ENCODE results near the gene NSUN5.

The NSUN5 gene

GRCh38 chr7:73308665-73309214 is at the start of gene NSUN5:
Gene NSUN5, minus strand, starts transcription at chr7:73308826. Its CDS starts 36 bp downstream, at chr7:73308790.
- DNase-seq (ENCODE audit: low read depth) = no peak
- peak within 1 kb of the TSS; percentile 62 for H3K4me3 ChIP-seq (ENCODE audit: low read depth, low read length)

- H3K4me3 ChIP-seq (ENCODE audit: low read depth, low read length) = no peak overlapping the region
- DNase-seq (ENCODE audit: low read depth) = no peak
Measured at GRCh38 chr7:73356159-73356558, 47.5 kb upstream of the NSUN5 start.

DNA sequence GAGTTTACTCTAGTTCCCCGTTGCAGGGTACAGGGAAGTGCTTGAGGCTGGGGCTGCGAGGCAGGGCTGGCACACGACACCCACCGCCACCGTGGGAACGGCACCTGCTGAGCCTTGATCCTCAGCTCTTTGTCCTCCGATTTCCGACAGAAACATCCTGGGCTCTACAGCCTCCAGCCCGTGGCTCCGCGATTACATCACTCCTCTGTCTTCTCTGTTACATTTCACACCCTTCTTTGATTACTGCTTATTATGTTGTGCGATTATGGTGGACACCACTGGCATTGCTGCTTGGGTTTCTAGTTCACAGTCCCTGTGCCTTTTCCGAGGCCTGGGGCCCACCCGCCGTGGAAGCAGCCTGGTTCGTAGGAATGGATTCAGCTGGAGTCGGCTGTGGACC is 46.2 kb upstream of the NSUN5 start:
- H3K4me3 ChIP-seq (ENCODE audit: low read depth, low read length) = no peak overlapping the region
- DNase-seq (ENCODE audit: low read depth) = no peak

- DNase-seq (ENCODE audit: low read depth) = no peak
Measured at GRCh38 chr7:73354196-73354595, 45.6 kb upstream of the NSUN5 start.

GRCh38 chr7:73353243-73353642 is 44.6 kb upstream of the NSUN5 start:
- H3K4me3 ChIP-seq (ENCODE audit: low read depth, low read length) = no peak overlapping the region
- DNase-seq (ENCODE audit: low read depth) = no peak

More at GRCh38 chr7:73354196-73354595, 45.6 kb upstream of the NSUN5 start:
- H3K4me3 ChIP-seq (ENCODE audit: low read depth, low read length) = no peak overlapping the region

- H3K4me3 ChIP-seq (ENCODE audit: low read depth, low read length) = no peak overlapping the region
- no peak for DNase-seq (ENCODE audit: low read depth)
Measured at GRCh38 chr7:73352784-73353183, 44.2 kb upstream of the NSUN5 start.

GRCh38 chr7:73351447-73352167 is 43.0 kb upstream of the NSUN5 start:
- no peak for DNase-seq (ENCODE audit: low read depth)
- no peak overlapping the region for H3K4me3 ChIP-seq (ENCODE audit: low read depth, low read length)

DNA sequence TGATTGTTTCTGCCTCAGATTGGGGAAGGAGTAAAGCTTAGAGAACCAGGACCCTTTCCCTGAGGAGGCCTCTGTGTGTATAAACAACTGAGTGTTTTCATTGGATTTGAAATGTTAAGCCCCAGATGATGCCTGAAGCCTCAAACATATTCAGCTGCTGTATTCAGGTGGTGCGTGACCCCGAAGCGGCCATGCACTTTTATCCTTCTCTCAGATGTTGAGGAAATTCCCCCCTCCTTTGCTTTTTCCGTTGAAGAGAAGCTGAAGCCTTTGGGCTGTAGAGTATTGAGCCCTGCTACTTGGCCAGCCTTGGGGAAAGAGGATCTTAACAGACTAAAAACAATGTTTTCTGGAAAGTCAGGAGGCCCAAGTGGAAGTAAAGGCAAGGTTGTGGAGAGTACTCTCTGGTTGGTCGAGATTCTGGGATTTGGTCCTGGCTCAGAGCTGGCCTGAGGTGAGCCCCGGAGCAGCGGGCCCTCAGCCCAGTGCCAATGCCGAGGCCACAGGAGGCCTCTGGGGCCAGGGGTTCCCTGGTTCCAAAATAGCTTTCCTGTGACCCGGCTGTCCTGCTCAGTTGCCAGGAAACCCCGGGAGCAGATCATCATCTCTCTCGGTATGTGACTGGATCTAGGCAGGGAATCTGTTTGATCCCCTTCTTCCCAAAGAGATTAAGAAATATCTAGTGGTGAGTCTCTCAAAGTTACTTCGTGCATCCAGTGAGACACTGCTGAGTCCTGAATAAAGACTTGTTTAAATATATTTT is 41.9 kb upstream of the NSUN5 start:
- H3K4me3 ChIP-seq (ENCODE audit: low read depth, low read length) = no peak overlapping the region
- DNase-seq (ENCODE audit: low read depth) = no peak

GRCh38 chr7:73349763-73350162 is 41.1 kb upstream of the NSUN5 start:
- no peak for DNase-seq (ENCODE audit: low read depth)
- H3K4me3 ChIP-seq (ENCODE audit: low read depth, low read length) = no peak overlapping the region

DNA sequence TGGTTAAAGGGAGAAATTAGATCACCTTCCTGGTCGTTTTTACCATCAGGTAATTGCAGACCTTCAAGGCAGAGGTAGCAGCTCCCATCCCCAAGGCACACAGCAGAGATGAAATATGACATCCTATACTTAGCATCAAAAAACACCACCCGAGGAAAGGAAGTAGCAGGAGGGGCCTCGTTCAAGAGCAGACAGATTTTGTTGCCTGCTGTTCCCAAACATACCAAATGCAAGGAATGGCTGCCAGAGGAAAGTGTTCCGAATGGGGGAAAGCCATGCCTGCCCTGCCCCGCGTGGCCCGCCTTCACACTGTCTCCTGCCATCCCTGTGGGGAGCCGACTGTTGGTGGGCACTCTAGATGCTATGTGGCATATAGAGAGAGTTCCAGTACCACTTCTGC is 37.3 kb upstream of the NSUN5 start:
- no peak for DNase-seq (ENCODE audit: low read depth)
- H3K4me3 ChIP-seq (ENCODE audit: low read depth, low read length) = no peak overlapping the region

DNA sequence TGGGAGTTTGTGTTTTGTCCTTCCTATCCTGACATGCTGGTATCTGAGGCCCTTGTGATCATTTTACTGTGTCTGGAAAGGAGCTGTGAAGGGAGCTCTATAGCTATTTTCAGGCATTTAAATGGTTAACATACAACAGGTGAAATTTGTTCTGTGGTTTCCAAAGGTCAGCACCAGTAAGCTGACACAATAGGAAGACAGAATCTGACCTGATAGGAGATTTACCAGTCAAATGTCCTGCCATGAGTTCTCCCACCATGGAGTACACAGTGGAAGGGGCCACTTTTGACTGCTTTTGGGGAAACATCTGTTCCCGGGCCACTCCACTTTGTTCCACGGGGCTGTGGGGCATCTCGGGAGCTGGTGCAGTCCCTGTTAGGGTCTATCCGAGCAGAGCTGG is 36.9 kb upstream of the NSUN5 start:
- DNase-seq (ENCODE audit: low read depth) = no peak
- no peak overlapping the region for H3K4me3 ChIP-seq (ENCODE audit: low read depth, low read length)

DNA sequence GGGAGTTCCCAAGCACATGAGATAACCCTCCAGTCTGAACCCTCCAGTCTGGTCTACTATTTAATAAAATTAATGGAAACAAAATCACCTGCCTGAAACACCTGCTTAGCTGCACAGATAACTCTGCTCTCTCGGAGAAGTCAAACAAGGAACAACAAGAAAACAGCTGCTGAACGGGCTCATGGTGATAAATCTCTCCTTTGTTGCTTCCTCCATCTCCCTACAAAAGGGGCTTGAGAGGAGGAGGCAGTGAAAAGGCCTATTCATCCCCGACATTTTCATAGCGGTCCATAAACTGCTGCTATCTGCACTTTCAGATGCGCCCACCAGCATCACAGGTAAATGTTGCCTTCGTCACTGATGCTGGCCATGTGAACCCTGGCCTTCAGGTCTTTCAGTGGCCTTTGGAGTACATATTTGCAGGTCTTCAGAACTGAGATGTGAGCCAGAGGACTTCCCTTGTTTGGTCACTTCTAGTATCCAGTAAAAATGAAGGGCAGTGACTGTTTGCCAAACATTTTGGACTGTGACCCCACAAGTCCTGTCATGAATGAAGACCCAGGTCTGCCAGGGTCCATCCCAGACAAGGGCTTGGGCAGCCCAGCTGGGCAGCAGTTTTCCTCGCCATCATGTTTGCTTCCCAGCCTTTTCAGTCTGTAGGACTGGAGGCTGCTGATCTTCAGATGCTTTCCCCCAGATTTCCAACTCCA is 35.2 kb upstream of the NSUN5 start:
- no peak overlapping the region for H3K4me3 ChIP-seq (ENCODE audit: low read depth, low read length)
- DNase-seq (ENCODE audit: low read depth) = no peak

- peak; percentile 23 for DNase-seq (ENCODE audit: low read depth)
- peak overlapping the region; percentile 13 for H3K4me3 ChIP-seq (ENCODE audit: low read depth, low read length)
Measured at GRCh38 chr7:73342645-73343044, 34.0 kb upstream of the NSUN5 start.

DNA sequence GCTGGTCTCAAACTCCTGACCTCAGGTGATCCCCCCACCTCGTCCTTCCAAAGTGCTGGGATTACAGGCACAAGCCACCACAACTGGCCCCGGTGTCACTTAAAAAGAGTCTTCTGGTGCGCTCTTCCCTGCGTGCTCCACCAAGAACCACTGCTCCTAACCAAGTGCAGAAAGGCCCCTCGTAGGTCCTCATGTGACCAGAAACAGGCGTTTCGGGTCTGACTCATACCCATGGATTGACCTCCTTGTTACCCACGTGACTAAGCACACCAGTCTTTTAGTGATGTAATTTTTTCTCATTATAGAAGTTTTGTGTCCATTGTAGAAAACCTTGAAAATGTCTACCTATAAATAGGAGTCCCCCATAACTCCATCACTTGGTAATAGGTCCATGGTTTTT is 33.3 kb upstream of the NSUN5 start:
- DNase-seq (ENCODE audit: low read depth) = peak; percentile 26
- no peak overlapping the region for H3K4me3 ChIP-seq (ENCODE audit: low read depth, low read length)

GRCh38 chr7:73340514-73340913 is 31.9 kb upstream of the NSUN5 start:
- DNase-seq (ENCODE audit: low read depth) = no peak
- no peak overlapping the region for H3K4me3 ChIP-seq (ENCODE audit: low read depth, low read length)

DNA sequence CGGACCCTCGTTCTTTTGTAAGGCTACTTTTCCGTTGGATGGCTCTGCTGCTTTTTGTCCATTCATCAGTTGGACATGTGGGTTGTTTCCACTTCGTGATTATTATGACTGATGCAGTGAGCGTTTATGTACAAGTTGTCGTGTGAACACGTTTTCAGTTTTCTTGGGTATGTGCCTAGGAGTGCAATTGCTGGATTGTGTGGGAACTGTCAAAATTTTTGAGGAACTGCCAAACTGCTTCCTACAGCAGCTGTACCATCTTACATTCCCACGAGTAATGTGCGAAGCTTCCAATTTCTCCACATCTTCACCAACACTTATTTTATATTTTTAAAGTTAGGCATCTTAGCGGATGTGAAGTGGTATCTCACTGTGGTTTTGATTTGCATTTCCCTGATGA is 29.7 kb upstream of the NSUN5 start:
- H3K4me3 ChIP-seq (ENCODE audit: low read depth, low read length) = no peak overlapping the region
- no peak for DNase-seq (ENCODE audit: low read depth)

GRCh38 chr7:73332447-73332846 is 23.8 kb upstream of the NSUN5 start:
- no peak for DNase-seq (ENCODE audit: low read depth)
- no peak overlapping the region for H3K4me3 ChIP-seq (ENCODE audit: low read depth, low read length)

DNA sequence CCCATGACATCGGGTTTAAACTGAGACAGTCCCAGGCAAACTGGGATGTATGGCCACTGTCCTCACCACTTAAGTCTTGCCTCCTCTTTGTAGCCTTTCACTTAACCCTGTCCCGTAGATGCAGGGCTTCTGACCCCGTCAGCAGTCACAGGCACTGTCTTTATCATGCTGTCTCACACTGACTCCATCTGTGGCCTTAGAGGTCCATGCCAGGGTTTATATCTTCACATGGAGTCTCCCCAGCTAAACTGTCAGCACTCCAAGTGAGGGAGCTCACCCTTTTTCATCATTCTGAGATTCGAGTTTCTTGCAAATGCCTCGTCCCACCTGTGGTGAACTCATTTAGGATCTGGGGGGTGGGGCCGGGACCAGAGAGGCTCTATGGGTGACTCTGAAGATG is 22.1 kb upstream of the NSUN5 start:
- no peak overlapping the region for H3K4me3 ChIP-seq (ENCODE audit: low read depth, low read length)
- DNase-seq (ENCODE audit: low read depth) = no peak

DNA sequence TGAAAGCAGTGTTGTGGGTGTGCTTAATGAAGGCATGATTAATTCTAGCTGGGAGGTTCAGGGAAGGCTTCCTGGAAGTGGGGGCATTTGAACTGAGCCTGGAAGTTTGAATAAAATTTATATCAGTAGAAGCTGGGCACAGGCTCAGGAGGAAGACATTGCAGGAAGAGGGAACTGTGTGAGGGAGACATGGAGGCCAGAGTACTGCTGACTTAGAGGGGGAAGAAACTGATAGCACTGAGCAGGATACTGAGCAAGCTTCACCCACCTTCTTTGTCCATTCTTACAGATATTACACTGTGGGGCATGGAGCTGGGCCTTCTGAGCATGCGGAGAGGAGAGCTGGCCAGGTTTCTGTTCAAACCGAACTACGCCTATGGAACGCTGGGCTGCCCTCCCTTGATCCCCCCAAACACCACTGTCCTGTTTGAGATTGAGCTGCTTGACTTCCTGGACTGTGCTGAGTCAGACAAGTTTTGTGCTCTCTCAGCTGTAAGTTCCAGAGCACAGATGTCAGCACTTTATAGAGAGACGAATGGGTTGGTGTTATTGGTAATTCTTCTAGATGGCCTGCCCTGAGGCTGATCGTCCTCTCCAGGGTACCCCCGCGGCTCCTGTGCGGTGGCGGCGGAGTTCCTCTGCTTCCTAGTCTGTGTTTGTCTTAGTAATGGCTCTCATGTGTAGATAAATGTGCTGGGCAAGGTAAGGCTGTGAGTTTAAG is 21.4 kb upstream of the NSUN5 start:
- no peak overlapping the region for H3K4me3 ChIP-seq (ENCODE audit: low read depth, low read length)
- no peak for DNase-seq (ENCODE audit: low read depth)

DNA sequence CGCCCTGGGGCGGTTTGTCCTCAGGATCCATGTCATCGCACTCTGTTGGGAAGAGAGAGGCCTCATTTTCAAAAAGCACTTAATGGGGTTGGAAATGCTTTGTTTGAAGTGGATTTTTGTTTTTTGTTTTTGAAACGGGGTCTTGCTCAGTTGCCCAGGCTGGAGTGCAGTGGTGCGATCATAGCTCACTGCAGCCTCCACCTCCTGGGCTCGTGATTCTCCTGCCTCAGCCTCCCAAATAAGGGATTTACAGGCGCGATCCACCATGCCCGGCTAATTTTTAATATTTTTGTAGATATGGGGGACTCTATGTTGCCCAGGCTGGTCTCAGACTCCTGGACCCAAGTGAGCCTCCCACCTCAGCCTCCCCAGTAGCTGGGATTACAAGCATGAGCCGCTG is 20.1 kb upstream of the NSUN5 start:
- no peak overlapping the region for H3K4me3 ChIP-seq (ENCODE audit: low read depth, low read length)
- DNase-seq (ENCODE audit: low read depth) = no peak

Measured in skeletal muscle cell (primary cell).